HTERT RPE-1 (cell line): ENCODE data around the gene CPA5.
"Not testable (repeated sequence)": the region's sequence is repeated elsewhere in the genome, so short reads cannot be mapped to it uniquely, and the experiment has no call there.

Source experiments
- in situ Hi-C: fragments of 300-500 bp; cut with MboI; formaldehyde crosslinking; loops from 4 replicates; pipeline ENCODE4 v1.14.3; 2020; ENCODE audit warnings: low sequenced_read_pairs

Gene CPA5

GRCh38 chr7:130374507-130374906 is 29.9 kb downstream of the CPA5 start:
- in situ Hi-C loops, result no loop called here

GRCh38 chr7:130376461-130376860 is 31.8 kb downstream of the CPA5 start:
- in situ Hi-C loops, result not testable (repeated sequence)

GRCh38 chr7:130377178-130377577 is 32.6 kb downstream of the CPA5 start:
- in situ Hi-C loops, result no loop called here

- in situ Hi-C loops, result no loop called here
These were observed 34.4 kb downstream of the CPA5 start for GRCh38 chr7:130379019-130379418.

- in situ Hi-C loops, result no loop called here
These were observed 34.9 kb downstream of the CPA5 start for GRCh38 chr7:130379532-130379920.

GRCh38 chr7:130379921-130380860 is 35.6 kb downstream of the CPA5 start, which contains the start of gene CPA1:
CPA1 (plus strand) TSS chr7:130380494; CDS start chr7:130380521, 27 bp downstream.
- in situ Hi-C loops, result no loop called here

- in situ Hi-C loops, result no loop called here
These were observed 36.3 kb downstream of the CPA5 start for GRCh38 chr7:130380861-130381455.

GRCh38 chr7:130381468-130382312 is 37.1 kb downstream of the CPA5 start:
- in situ Hi-C loops, result no loop called here

GRCh38 chr7:130383187-130383980 is 38.8 kb downstream of the CPA5 start:
- in situ Hi-C loops, result no loop called here

- in situ Hi-C loops, result no loop called here
These were observed 39.8 kb downstream of the CPA5 start for GRCh38 chr7:130384371-130384801.

GRCh38 chr7:130384841-130385599 is 40.4 kb downstream of the CPA5 start:
- in situ Hi-C loops, result no loop called here

GRCh38 chr7:130385600-130386066 is 41.0 kb downstream of the CPA5 start:
- in situ Hi-C loops, result no loop called here

GRCh38 chr7:130386876-130387275 is 42.3 kb downstream of the CPA5 start:
- in situ Hi-C loops, result no loop called here

- in situ Hi-C loops, result no loop called here
These were observed 42.7 kb downstream of the CPA5 start for GRCh38 chr7:130387306-130387627.

GRCh38 chr7:130387628-130388403 is 43.2 kb downstream of the CPA5 start:
- in situ Hi-C loops, result no loop called here

GRCh38 chr7:130388671-130389070 is 44.1 kb downstream of the CPA5 start:
- in situ Hi-C loops, result no loop called here

- in situ Hi-C loops, result no loop called here
These were observed 45.9 kb downstream of the CPA5 start for GRCh38 chr7:130390486-130390885.

GRCh38 chr7:130393101-130393561 is 48.5 kb downstream of the CPA5 start:
- in situ Hi-C loops, result no loop called here
